ENCODE results near the gene MYO1C. TPM values are rescaled to one million over a fixed set of nuclear protein-coding genes. Genes with fewer than 3 reads are reported as not detected.
A peak's percentile ranks its signal among the peaks of the same experiment; 100 is the strongest.

Gene MYO1C
- total and polyA plus RNA-seq, 4 donors, result 73.4 to 237 (median 89.6) TPM

- Histone ChIP-seq H3K27me3 (ENCODE audit: control insufficient read depth in 3 of 3, insufficient read depth in 3 of 3, low read length in 2 of 3) (no peaks in the 10 kb centered on the region), H3K27ac (ENCODE audit: low read depth in 1 of 2, low read length in 1 of 2) (peak overlapping the region; percentile 95 to 96), H3K9me3 (ENCODE audit: control insufficient read depth in 4 of 4, insufficient read depth in 3 of 4, low read length in 3 of 4) (no peaks in the 10 kb centered on the region), H3K4me1 (ENCODE audit: control insufficient read depth in 5 of 5, insufficient read depth in 5 of 5, low read length in 5 of 5) (peaks cover 3 to 25% (median 7%) of the 10 kb centered on the region in 5 donors), H3K9ac (ENCODE audit: insufficient read depth in 1 of 2, low read length in 2 of 2) (no peak overlapping the region), H3K4me3 (no peak overlapping the region), H3K36me3 (ENCODE audit: control insufficient read depth in 4 of 4, insufficient read depth in 4 of 4, low read length in 4 of 4) (peaks cover 2 to 7% (median 3%) of the 10 kb centered on the region in 4 donors)
- no peak for TF ChIP-seq CTCF (IDR thresholded peaks at IDR 0.05; ENCODE audit: control extremely low read depth, extremely low read depth)
- 5 to 11% methylated on average over 70 to 74 of the region's 74 CpGs for WGBS, 2 donors
- no peak for ATAC-seq (ENCODE audit: insufficient read depth, low FRiP score)
- peak; percentile 60 to 68 (median 65) for DNase-seq
Observed at GRCh38 chr17:1486802-1487695, 5.4 kb downstream of the MYO1C start.

- WGBS, 2 donors, result 1 to 2% methylated on average over 95 to 127 of the region's 127 CpGs
- Histone ChIP-seq H3K27me3 (ENCODE audit: control insufficient read depth in 3 of 3, insufficient read depth in 3 of 3, low read length in 2 of 3) (no peaks in the 10 kb centered on the region), H3K4me3 (peak overlapping the region; percentile 62), H3K9ac (ENCODE audit: insufficient read depth in 1 of 2, low read length in 2 of 2) (peak overlapping the region in 1 of 2 donors; percentile 23), H3K36me3 (ENCODE audit: control insufficient read depth in 4 of 4, insufficient read depth in 4 of 4, low read length in 4 of 4) (peaks cover 5 to 16% (median 9%) of the 10 kb centered on the region in 4 donors), H3K4me1 (ENCODE audit: control insufficient read depth in 5 of 5, insufficient read depth in 5 of 5, low read length in 5 of 5) (peaks cover 3 to 21% (median 7%) of the 10 kb centered on the region in 5 donors), H3K27ac (ENCODE audit: low read depth in 1 of 2, low read length in 1 of 2) (peak overlapping the region; percentile 95 to 96), H3K9me3 (ENCODE audit: control insufficient read depth in 4 of 4, insufficient read depth in 3 of 4, low read length in 3 of 4) (no peaks in the 10 kb centered on the region)
- peak; percentile 42 to 66 (median 64) for DNase-seq
- no peak for TF ChIP-seq CTCF (IDR thresholded peaks at IDR 0.05; ENCODE audit: control extremely low read depth, extremely low read depth)
- ATAC-seq (ENCODE audit: insufficient read depth, low FRiP score), result peak; percentile 25
Observed at GRCh38 chr17:1485423-1486376, 6.8 kb downstream of the MYO1C start.

GRCh38 chr17:1484676-1485422 lies 7.6 kb downstream of the MYO1C start:
- peak overlapping the region; percentile 62 for H3K4me3 ChIP-seq
- peak; percentile 71 to 78 (median 72) for DNase-seq

More at GRCh38 chr17:1484676-1485422, 7.6 kb downstream of the MYO1C start:
- Histone ChIP-seq H3K27ac (ENCODE audit: low read depth in 1 of 2, low read length in 1 of 2) (peak overlapping the region; percentile 86 to 94), H3K27me3 (ENCODE audit: control insufficient read depth in 3 of 3, insufficient read depth in 3 of 3, low read length in 2 of 3) (no peaks in the 10 kb centered on the region), H3K9ac (ENCODE audit: insufficient read depth in 1 of 2, low read length in 2 of 2) (peak overlapping the region in 1 of 2 donors; percentile 23), H3K4me1 (ENCODE audit: control insufficient read depth in 5 of 5, insufficient read depth in 5 of 5, low read length in 5 of 5) (peaks cover 3 to 17% (median 3%) of the 10 kb centered on the region in 5 donors), H3K36me3 (ENCODE audit: control insufficient read depth in 4 of 4, insufficient read depth in 4 of 4, low read length in 4 of 4) (peaks cover 5 to 20% (median 11%) of the 10 kb centered on the region in 4 donors), H3K9me3 (ENCODE audit: control insufficient read depth in 4 of 4, insufficient read depth in 3 of 4, low read length in 3 of 4) (no peaks in the 10 kb centered on the region)
- TF ChIP-seq CTCF (IDR thresholded peaks at IDR 0.05; ENCODE audit: control extremely low read depth, extremely low read depth), result no peak
- 2% methylated on average over 13 to 19 of the region's 19 CpGs for WGBS, 2 donors
- peak; percentile 15 for ATAC-seq (ENCODE audit: insufficient read depth, low FRiP score)

All from lung (tissue), 12 donors.